CD4-positive, alpha-beta T cell treated with Interleukin-4 for 4 hours (primary cell): Measurements from ENCODE around the gene MARS1.
A peak's percentile ranks its signal among the peaks of the same experiment; 100 is the strongest.
"Not testable (repeated sequence)": the region's sequence is repeated elsewhere in the genome, so short reads cannot be mapped to it uniquely, and the experiment has no call there.

Experiments used
- DNase-seq: peaks from one replicate; pipeline ENCODE4 v3.0.0-alpha.2; 2020

MARS1 gene

DNA sequence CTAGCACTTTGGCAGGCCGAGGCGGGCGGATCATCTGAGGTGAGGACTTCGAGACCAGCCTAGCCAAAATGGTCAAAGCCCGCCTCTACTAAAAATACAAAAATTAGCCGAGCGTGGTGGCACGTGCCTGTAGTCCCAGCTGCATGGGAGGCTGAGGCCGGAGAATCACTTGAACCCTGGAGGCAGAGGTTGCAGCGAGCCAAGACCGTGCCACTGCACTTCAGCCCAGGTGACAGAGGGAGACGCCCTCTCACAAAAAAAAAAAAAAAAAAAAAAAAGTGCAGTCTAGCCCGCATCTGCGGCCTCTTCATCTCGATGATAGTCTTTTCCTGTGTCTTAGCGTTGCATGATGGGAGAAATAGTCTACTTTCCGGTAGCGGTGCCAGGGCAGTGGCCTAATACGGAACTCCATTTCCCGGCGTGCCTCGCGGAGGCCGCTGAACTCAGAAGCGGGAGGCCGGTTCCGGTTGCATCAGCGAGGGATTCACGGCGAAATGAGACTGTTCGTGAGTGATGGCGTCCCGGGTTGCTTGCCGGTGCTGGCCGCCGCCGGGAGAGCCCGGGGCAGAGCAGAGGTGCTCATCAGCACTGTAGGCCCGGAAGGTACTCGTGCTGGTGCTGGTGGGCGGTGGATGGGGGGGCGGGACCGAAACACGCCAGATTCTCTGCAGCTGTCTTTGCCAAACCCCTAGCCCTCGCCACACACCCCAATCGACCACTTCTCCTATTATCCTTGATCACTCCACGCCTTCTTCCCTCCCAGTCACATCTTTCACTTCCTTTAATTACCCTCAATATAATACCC is at the start of gene MARS1:
MARS1 (plus strand) TSS at position 472 of the 805 bp plus-strand sequence; CDS start at position 495, 23 bp downstream.
- peak; percentile 97 for DNase-seq

DNA sequence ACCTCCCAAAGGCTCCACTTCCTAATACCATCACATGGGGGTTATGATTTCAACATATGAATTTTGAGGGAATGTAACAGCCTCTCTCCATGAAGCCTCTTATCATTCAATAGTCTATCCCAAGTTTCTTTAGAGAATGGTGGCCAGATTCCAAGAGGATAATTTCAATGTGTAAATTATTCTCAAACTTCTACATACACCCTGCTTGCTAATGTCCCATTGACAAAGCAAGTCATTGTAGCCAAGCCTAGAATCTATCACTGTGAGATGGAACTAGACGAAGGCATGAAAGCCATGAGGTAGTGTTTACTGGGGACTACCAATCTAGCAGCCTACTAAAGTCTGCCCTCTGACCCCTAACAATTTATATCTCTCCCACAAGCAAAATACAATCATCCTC is 49.5 kb upstream of the MARS1 start:
- no peak for DNase-seq

DNA sequence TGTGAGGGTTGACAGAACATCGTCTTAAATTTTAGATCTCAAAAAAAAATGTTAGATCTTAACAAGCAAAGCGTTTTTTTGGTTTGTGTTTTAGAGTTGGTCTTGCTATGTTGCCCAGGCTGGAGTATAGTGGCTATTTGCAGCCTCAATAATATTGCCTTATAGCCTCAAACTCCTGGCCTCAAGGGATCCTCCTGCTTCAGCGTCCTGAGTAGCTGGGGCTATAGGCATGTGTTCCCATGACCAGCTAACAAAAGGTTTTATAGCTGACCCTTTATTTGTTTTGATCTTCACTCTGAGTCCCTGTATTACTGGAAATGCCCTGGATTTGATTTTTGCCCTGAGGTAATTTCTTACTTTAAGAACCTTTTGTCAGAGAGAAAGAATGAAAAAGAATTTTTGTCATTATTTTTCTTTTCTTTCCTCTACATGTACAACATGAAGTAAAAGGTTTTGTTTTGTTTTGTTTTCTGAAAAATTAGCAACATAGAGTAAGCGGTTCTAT is 48.1 kb upstream of the MARS1 start:
- DNase-seq, result no peak

DNA sequence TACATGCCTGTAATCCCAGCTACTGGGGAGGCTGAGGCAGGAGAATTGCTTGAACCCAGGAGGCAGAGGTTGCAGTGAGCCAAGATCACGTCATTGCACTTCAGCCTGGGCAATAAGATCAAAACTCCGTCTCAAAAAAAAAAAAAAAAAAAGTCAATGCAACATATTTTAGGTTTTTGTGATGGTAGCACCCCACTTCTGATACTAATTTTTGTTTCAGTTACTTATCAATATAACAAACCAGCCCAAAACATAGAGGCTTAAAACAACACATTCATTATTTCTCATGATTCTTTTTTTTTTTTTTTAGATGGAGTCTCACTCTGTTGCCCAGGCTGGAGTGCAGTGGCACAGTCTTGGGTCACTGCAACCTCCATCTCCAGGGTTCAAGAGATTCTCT is 46.5 kb upstream of the MARS1 start:
- DNase-seq, result not testable (repeated sequence)

DNA sequence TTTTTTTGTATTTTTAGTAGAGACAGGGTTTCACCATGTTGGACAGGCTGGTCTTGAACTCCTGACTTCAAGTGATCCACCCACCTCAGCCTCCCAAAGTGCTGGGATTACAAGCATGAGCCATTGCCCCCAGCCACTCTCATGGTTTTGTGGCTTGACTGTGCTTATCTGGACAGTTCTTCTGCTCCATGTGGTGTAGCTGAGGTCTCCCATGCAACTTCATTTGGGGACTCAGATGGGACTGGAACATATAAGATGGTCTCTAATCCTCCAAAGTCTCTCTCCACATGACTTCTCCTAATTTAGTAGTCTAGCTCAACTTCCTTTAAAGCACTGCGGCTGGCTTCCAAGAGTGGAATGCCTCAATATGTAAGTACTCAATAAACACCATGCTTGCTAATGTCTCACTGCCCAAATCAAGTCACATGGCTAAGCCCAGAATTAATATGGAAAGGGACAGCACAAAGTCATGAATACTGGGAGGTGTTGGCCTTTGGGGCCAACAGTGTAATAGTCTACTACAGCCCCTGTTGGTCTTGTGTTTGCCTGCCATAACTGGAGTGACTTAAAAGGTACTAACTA is 45.9 kb upstream of the MARS1 start:
- DNase-seq, result no peak

DNA sequence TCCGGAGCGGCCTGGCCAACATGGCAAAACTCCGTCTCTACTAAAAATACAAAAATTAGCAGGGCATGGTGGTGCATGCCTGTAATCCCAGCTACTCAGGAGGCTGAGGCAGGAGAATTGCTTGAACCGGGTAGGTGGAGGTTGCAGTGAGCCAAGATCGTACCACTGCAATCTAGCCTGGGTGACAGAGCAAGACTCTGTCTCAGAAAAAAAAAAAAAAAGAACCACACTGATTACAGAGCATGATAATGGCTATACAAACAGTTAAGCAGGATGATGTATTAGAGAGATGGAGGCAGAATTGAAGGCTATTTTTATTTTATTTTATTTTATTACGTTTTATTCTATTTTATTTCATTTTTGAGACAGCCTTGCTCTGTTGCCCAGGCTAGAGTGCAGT is 43.5 kb upstream of the MARS1 start:
- DNase-seq, result not testable (repeated sequence)

DNA sequence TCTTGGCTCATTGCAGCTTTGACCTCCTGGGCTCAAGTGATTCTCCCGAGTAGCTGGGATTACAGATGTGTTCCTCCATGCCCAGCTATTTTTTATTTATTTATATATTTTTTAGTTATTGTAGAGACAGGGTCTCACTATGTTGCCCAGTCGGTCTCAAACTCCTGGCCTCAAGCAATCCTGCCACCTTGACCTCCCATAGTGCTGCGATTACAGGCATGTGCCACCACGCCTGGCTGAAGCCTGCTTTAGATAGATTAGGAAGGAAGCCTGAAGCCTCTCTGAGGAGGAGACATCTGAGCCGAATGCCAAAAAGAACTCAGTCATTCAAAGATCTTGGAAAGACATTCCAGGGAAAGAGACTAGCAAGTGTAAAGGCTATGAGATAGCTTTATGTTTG is 43.1 kb upstream of the MARS1 start:
- DNase-seq, result no peak

DNA sequence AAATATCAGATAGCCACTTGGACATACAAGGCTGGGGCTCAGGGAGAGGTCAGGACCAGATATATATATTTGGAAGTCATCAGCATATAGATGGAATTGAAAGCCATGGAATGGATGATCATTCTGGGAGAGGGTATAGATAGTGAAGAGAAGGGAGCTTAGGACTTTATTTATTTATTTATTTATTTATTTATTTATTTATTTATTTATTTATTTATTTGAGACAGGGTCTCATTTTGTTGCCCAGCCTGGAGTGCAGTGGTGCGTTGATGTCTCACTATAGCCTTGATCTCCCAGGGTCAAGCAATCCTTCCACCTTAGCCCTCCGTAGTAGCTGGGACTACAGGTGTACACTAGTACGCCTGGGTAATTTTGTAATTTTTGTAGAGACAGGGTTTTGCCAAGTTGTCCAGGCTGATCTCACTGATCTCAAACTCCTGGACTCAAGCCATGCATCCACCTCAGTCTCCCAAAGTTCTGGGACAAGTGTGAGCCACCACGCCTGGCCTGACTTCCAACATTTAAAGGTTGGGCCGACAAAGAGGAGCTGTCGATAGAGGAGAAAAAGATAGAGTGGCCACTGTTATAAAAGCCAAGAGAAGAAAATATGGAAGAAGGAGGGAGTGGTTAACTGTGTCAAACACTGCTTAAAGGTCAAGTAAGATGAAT is 41.4 kb upstream of the MARS1 start:
- no peak for DNase-seq

DNA sequence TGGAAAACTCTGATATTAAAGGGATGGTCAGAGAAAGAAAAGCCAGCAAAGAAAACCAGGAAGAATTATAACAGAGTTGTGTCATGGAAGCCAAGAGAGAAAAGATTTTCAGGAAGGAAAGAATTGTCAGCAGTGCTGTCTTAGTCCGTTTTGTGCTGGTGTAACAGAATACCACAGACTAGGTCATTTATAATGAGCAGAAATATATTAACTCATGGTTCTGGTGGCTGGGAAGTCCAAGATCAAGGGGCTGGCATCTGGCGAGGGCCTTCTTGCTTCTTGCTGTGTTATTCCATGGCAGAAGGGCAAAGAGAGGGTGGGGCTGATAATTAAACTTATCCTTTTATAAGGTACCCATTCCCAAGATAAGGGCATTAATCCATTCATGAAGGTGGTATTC is 39.2 kb upstream of the MARS1 start:
- DNase-seq, result no peak

DNA sequence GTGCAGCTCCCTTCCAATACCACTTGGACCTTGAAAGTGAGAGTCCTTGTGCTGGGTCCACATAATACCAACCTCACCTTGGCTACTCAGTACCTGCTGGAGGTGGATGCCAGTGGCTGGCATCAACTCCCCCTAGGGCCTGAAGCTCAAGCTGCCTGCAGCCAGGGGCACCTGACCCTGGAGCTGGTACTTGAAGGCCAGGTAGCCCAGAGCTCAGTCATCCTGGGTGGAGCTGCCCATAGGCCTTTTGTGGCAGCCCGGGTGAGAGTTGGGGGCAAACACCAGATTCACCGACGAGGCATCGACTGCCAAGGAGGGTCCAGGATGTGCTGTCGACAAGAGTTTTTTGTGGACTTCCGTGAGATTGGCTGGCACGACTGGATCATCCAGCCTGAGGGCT is 38.5 kb upstream of the MARS1 start:
- DNase-seq, result no peak

DNA sequence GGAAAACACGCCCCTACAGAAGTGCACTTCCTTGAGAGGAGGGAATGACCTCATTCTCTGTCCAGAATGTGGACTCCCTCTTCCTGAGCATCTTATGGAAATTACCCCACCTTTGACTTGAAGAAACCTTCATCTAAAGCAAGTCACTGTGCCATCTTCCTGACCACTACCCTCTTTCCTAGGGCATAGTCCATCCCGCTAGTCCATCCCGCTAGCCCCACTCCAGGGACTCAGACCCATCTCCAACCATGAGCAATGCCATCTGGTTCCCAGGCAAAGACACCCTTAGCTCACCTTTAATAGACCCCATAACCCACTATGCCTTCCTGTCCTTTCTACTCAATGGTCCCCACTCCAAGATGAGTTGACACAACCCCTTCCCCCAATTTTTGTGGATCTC is 37.8 kb upstream of the MARS1 start:
- DNase-seq, result no peak

DNA sequence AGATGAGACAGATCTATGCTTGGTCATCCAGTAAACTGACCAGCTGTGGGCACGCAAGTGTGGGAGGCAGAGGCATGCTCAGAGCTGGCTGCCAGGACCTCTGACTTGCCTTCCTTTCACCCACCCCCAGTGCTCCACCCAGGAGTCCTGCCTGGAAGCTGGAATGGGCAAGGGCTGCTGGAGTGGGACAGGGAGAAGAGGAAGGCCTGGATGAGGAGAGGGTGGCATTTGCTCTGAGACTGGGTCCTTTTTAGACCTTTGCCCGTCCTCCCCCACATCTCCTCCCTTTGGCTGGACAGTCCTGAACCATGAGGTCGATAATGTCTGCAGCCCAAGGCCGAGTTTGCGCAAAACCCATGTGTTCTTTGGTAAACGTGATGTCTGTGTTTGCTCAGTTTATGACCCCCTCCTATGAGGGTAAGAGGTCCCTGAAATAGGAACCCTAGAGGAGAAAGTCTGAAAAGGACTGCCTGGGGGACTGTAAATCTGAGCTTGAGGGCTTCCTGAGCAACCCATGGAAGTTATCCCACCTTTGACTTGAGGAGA is 36.6 kb upstream of the MARS1 start:
- no peak for DNase-seq

DNA sequence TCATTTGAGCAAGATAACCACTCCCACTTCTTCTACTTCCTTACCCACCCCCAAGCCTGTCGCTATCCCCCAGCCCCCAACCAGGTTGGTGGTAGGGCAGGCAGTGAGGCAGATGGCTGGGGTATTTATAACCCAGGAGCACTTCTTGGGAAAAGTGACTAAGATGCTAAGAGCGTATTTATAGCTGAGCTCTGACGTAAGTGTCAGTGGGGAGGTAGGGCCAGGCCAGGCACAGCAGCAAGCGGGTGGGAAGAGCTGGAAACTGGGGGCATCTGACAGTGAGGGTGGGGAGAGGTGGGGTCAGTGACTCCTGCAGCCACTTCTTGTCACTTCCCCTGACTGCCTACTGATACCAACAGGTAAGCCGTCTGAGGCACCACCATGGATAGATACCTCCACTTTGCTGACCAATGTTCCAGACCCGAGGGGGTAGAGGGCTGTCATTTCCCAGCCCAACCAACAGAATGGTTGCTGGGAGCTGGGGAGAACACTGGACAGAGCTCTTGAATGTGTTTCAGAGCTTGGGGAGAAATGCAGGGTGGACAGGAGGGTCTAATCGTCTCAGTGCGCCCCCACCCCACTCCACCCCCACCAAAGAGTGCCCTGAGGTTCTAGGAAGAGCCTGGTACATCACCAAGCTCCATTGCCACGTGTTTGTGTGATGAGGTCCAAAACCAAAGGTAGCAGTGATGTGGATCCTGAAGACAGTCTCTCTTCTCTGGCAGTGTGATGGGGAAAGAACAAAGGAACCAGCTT is 35.5 kb upstream of the MARS1 start:
- DNase-seq, result no peak

DNA sequence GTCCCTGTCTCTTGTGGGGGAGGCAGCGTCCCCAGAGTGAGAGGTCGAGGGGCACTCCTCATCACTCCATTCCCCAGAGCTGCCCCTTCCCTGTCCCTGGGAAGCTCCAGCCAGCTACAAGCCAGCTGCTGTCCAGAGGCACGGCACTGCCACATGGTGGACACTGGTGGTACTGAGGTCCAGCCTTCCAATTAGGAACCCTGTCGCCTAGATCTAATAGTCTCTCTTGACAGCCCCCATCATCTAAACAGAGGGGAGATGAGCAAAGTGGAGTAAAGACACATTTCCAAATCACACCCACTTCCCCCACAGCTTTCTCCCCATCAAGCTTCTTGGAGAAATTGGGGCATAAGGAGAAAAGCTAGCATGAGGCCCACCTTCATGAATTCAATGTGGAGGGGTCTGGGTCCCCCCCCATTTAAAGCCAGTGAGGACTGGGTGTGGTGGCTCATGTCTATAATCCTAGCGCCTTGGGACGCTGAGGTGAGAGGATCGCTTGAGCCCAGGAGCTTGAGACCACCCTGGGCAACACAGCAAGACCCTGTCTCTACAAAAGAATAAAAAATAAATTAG is 34.8 kb upstream of the MARS1 start:
- DNase-seq, result peak; percentile 34

DNA sequence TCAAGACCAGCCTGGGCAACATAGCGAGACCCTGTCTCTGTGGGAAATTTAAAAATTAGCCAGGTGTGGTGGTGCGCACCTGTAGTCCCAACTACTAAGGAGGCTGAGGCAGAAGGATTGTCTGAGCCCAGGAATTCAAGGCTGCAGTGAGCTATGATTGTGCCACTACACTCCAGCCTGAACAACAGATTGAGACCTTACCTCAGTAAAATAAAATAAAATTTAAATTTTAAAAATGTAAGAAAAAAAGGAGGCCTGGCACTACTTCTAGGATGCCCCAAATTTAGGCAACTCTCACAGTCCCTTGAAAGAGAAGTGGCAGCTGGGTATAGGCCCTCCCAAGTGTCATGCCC is 33.7 kb upstream of the MARS1 start:
- DNase-seq, result no peak

DNA sequence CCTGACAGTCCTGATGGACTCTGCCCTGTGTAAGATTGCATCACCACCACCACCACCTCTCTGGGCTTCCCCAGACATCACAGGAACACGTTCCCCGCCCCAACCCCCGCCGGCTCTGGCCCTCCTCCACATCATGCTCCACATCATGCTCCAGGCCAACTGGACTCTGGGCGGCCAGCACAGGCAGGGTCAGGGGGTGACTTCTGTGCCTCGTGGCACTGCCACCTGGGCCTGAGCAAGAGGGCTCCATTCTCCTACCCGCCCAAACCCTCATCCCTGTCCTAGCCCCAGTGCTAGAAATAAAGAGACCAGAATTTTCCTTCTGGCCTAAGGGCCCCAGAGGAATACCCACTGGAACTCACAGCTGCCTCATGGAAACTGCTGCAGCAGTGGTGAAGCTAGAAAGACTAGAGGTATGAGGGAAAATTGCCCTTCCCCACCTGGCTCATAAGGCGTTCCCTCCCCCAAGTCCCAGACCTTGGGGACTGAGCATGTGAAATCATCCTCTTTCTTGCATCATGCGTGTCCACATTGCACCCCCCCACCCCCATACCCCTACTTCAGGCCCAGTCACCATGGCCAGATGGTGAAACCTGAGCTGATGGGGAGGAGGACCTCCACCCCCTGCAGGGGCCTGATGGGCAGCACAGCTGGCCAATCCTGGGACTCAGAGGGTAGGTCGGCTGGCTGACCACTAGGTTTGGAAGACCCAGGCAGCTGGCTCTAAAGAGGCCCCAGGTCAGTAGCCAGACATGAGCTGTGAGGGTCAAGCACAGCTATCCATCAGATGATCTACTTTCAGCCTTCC is 33.1 kb upstream of the MARS1 start, which contains the start of gene INHBE:
INHBE (plus strand) TSS at position 742 of the 808 bp plus-strand sequence. CDS start 230 bp downstream, outside the sequence.
- no peak for DNase-seq

DNA sequence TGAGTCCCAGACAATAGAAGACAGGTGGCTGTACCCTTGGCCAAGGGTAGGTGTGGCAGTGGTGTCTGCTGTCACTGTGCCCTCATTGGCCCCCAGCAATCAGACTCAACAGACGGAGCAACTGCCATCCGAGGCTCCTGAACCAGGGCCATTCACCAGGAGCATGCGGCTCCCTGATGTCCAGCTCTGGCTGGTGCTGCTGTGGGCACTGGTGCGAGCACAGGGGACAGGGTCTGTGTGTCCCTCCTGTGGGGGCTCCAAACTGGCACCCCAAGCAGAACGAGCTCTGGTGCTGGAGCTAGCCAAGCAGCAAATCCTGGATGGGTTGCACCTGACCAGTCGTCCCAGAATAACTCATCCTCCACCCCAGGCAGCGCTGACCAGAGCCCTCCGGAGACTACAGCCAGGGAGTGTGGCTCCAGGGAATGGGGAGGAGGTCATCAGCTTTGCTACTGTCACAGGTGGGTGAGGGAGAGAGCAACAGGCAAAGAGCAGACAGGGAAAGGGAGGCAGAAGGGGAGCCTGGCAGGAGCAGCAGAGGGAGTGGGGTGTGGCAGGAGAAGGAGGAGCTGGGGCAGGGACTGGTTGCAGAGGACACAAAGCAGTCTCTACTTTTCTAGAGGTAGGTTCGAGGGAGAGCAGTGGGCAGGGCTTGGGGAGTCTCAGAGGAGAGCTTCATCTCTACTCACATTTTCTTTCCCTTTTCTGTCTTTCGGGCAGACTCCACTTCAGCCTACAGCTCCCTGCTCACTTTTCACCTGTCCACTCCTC is 32.3 kb upstream of the MARS1 start:
- DNase-seq, result no peak

DNA sequence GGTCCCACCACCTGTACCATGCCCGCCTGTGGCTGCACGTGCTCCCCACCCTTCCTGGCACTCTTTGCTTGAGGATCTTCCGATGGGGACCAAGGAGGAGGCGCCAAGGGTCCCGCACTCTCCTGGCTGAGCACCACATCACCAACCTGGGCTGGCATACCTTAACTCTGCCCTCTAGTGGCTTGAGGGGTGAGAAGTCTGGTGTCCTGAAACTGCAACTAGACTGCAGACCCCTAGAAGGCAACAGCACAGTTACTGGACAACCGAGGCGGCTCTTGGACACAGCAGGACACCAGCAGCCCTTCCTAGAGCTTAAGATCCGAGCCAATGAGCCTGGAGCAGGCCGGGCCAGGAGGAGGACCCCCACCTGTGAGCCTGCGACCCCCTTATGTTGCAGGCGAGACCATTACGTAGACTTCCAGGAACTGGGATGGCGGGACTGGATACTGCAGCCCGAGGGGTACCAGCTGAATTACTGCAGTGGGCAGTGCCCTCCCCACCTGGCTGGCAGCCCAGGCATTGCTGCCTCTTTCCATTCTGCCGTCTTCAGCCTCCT is 31.6 kb upstream of the MARS1 start:
- peak; percentile 59 for DNase-seq

DNA sequence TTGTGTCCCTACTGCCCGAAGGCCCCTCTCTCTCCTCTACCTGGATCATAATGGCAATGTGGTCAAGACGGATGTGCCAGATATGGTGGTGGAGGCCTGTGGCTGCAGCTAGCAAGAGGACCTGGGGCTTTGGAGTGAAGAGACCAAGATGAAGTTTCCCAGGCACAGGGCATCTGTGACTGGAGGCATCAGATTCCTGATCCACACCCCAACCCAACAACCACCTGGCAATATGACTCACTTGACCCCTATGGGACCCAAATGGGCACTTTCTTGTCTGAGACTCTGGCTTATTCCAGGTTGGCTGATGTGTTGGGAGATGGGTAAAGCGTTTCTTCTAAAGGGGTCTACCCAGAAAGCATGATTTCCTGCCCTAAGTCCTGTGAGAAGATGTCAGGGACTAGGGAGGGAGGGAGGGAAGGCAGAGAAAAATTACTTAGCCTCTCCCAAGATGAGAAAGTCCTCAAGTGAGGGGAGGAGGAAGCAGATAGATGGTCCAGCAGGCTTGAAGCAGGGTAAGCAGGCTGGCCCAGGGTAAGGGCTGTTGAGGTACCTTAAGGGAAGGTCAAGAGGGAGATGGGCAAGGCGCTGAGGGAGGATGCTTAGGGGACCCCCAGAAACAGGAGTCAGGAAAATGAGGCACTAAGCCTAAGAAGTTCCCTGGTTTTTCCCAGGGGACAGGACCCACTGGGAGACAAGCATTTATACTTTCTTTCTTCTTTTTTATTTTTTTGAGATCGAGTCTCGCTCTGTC is 31.0 kb upstream of the MARS1 start:
- DNase-seq, result no peak

DNA sequence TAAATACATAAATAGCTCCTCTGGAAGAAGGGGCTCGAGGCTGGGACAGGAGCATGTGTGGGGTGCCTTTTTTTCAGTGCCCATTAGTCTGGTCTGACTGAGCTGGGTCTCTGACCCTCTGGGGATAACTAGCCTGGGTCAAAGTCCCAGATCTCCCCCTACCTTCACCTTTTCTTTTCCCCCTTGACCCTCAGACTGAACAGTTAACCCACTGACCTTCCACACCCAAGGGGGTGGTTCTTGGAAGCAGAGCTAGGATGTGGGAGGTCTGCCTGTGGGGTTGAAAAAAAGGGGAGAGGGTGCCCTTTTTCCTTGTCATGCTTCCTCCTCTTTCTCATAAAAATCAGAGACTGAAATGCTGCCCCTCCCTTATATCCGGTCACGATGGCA is 29.2 kb upstream of the MARS1 start:
- no peak for DNase-seq
